Sigmoid colon (tissue), 7 donors: Measurements from ENCODE around the gene RELN. TPM values are rescaled to one million over a fixed set of nuclear protein-coding genes. Genes with fewer than 3 reads are reported as not detected.

ENCODE experiments used
- DNase-seq: peaks from one replicate; pipeline ENCODE4 v3.0.0-alpha.2; 2019
- H3K27ac ChIP-seq, 4 donors: fragments of 200-600 bp; sonication (generic); one replicate each; pipeline ENCODE4 v1.5.1; 2016 to 2019; ENCODE audit warnings: mild to moderate bottlenecking in 1 of 4
- H3K27me3 ChIP-seq, 3 donors: fragments of 200-600 bp; sonication (generic); one replicate each; pipeline ENCODE4 v1.5.1; 2019; ENCODE audit warnings: mild to moderate bottlenecking in 1 of 3
- H3K36me3 ChIP-seq, 4 donors: fragments of 200-600 bp; sonication (generic); one replicate each; pipeline ENCODE4 v1.5.1; 2016 to 2019
- H3K4me1 ChIP-seq, 4 donors: fragments of 200-600 bp; sonication (generic); one replicate each; pipeline ENCODE4 v1.5.1; 2017 to 2019
- H3K4me3 ChIP-seq, 4 donors: fragments of 200-600 bp; sonication (generic); one replicate each; pipeline ENCODE4 v1.5.1; 2017 to 2019; ENCODE audit warnings: mild to moderate bottlenecking in 2 of 4, moderate library complexity in 1 of 4
- H3K9me3 ChIP-seq, 4 donors: fragments of 200-600 bp in 3 of 4; sonication (generic) in 3 of 4; one replicate each; pipeline versions ENCODE4 v1.5.1 to v1.6.1; 2013 to 2019
- CTCF ChIP-seq, 4 experiments: fragments of 450-650 bp in 3 of 4; fragments of 200-600 bp in 1 of 4; IDR thresholded peaks; one replicate each; pipeline ENCODE4 v1.5.1; 2016 to 2019; ENCODE audit warnings: antibody characterized with exemption in 4 of 4, mild to moderate bottlenecking in 3 of 4, moderate library complexity in 2 of 4
- EP300 ChIP-seq, 4 donors: sonication (generic); formaldehyde crosslinking; IDR thresholded peaks; one replicate each; pipeline ENCODE4 v1.6.1; 2017; ENCODE audit warnings: antibody characterized with exemption in 4 of 4
- POLR2A ChIP-seq, 2 donors: fragments of 450-650 bp; IDR thresholded peaks; one replicate each; pipeline ENCODE4 v1.6.1; 2016; ENCODE audit warnings: antibody characterized with exemption in 2 of 2, mild to moderate bottlenecking in 2 of 2, moderate library complexity in 2 of 2
- POLR2AphosphoS5 ChIP-seq, 4 donors: sonication (generic); formaldehyde crosslinking; IDR thresholded peaks; one replicate each; pipeline ENCODE4 v1.6.1; 2017; ENCODE audit warnings: antibody characterized with exemption in 4 of 4
- WGBS, 2 donors: extraction: QIAGEN DNeasy Blood & Tissue Kit; methylation state at CpG; one replicate each; pipeline ENCODE4 v1.1.7; 2013; 5-methylcytosine and 5-hydroxymethylcytosine counted together
- intact Hi-C: fragments of 100-400 bp; cut with DNase I; formaldehyde crosslinking; loops from one replicate; pipeline ENCODE4 v1.15.1; 2023
- polyA plus RNA-seq, 3 donors: library from polyadenylated mRNA; stranded (reverse); fragments of 200-250 nt; gene quantifications; one replicate each; pipeline ENCODE4 v1.2.3, GENCODE V29; 2013
- total RNA-seq, 4 donors: library from RNA; depleted of rRNA; stranded (reverse); fragments of >200 nt; gene quantifications; one replicate each; pipeline ENCODE4 v1.1.0, GENCODE V29; 2016
- donor health status: healthy with polysubstance abuse.
- donor health status: Bipolar disorder and iron deficiency.
- donor health status: healthy.

RELN gene
- total and polyA plus RNA-seq, 7 donors, result under 0.01 to 9.2 (median 4.3) TPM; not detected in 1

GRCh38 chr7:103469095-103469948 is 520.1 kb downstream of the RELN start:
- H3K4me1 ChIP-seq, result no peaks in the 10 kb centered on the region
- intact Hi-C loops, result no loop called here
- H3K27me3 ChIP-seq, result no peaks in the 10 kb centered on the region
- no peak for DNase-seq
- WGBS, 2 donors, result 82 to 85% methylated on average over 4 of the region's 4 CpGs
- no peak overlapping the region for H3K4me3 ChIP-seq
- no peaks in the 10 kb centered on the region for H3K36me3 ChIP-seq
- H3K27ac ChIP-seq, result no peak overlapping the region
- H3K9me3 ChIP-seq, result no peaks in the 10 kb centered on the region
- peak in 1 of 4 donors; percentile 28 for TF ChIP-seq POLR2AphosphoS5 (IDR thresholded peaks at IDR 0.05)
- TF ChIP-seq EP300 (IDR thresholded peaks at IDR 0.05), result no peak

GRCh38 chr7:103466814-103467213 is 522.6 kb downstream of the RELN start:
- TF ChIP-seq EP300 (IDR thresholded peaks at IDR 0.05) (no peak), CTCF (IDR thresholded peaks at IDR 0.05) (no peak)
- no peaks in the 10 kb centered on the region for H3K4me1 ChIP-seq
- H3K36me3 ChIP-seq, result no peaks in the 10 kb centered on the region
- intact Hi-C loops, result no loop called here
- no peaks in the 10 kb centered on the region for H3K27me3 ChIP-seq
- H3K4me3 ChIP-seq, result no peak overlapping the region
- no peaks in the 10 kb centered on the region for H3K9me3 ChIP-seq
- H3K27ac ChIP-seq, result no peak overlapping the region
- no peak for DNase-seq
- 41 to 52% methylated on average over 3 of the region's 3 CpGs for WGBS, 2 donors

- Histone ChIP-seq H3K36me3 (no peaks in the 10 kb centered on the region), H3K27ac (no peak overlapping the region), H3K9me3 (peaks cover 0 to 2% (median 0%) of the 10 kb centered on the region in 4 donors), H3K27me3 (no peaks in the 10 kb centered on the region), H3K4me3 (no peak overlapping the region), H3K4me1 (no peaks in the 10 kb centered on the region)
- intact Hi-C loops, result no loop called here
- TF ChIP-seq EP300 (IDR thresholded peaks at IDR 0.05) (no peak), CTCF (IDR thresholded peaks at IDR 0.05) (no peak), POLR2A (IDR thresholded peaks at IDR 0.05) (no peak), POLR2AphosphoS5 (IDR thresholded peaks at IDR 0.05) (no peak)
- no peak for DNase-seq
- 65 to 77% methylated on average over 7 of the region's 7 CpGs for WGBS, 2 donors
Measured at GRCh38 chr7:103462358-103462757, 527.1 kb downstream of the RELN start.

GRCh38 chr7:103447073-103447960 is 542.1 kb downstream of the RELN start:
- peaks cover 0 to 14% (median 11%) of the 10 kb centered on the region in 4 donors for H3K4me1 ChIP-seq
- peaks cover 5 to 54% (median 22%) of the 10 kb centered on the region in 3 donors for H3K27me3 ChIP-seq
- no peaks in the 10 kb centered on the region for H3K9me3 ChIP-seq
- TF ChIP-seq POLR2AphosphoS5 (IDR thresholded peaks at IDR 0.05), result no peak
- TF ChIP-seq POLR2A (IDR thresholded peaks at IDR 0.05), result no peak
- peak in 1 of 4 experiments; percentile 29 for TF ChIP-seq CTCF (IDR thresholded peaks at IDR 0.05)
- TF ChIP-seq EP300 (IDR thresholded peaks at IDR 0.05), result no peak
- no peak overlapping the region for H3K4me3 ChIP-seq
- no peaks in the 10 kb centered on the region for H3K36me3 ChIP-seq
- DNase-seq, result no peak
- WGBS, 2 donors, result 3 to 11% methylated on average over 17 of the region's 17 CpGs
- intact Hi-C loops, result no loop called here
- H3K27ac ChIP-seq, result no peak overlapping the region

GRCh38 chr7:103446049-103446520 is 543.4 kb downstream of the RELN start, which contains the start of gene SLC26A5:
TSS of gene SLC26A5 (minus strand) at chr7:103446207. CDS start at chr7:103421514, 24,693 bp downstream.
- no peaks in the 10 kb centered on the region for H3K9me3 ChIP-seq
- DNase-seq, result no peak
- WGBS, 2 donors, result 2% methylated on average over 54 of the region's 54 CpGs
- H3K36me3 ChIP-seq, result no peaks in the 10 kb centered on the region
- intact Hi-C loops, result no loop called here
- peaks cover 0 to 14% (median 11%) of the 10 kb centered on the region in 4 donors for H3K4me1 ChIP-seq
- peaks cover 5 to 54% (median 22%) of the 10 kb centered on the region in 3 donors for H3K27me3 ChIP-seq
- TF ChIP-seq CTCF (IDR thresholded peaks at IDR 0.05), result no peak
- TF ChIP-seq EP300 (IDR thresholded peaks at IDR 0.05), result no peak
- TF ChIP-seq POLR2AphosphoS5 (IDR thresholded peaks at IDR 0.05), result no peak
- no peak for TF ChIP-seq POLR2A (IDR thresholded peaks at IDR 0.05)
- H3K4me3 ChIP-seq, result peak within 1 kb of the TSS in 3 of 4 donors; percentile 22 to 36 (median 36)
- no peak within 1 kb of the TSS for H3K27ac ChIP-seq
